GM08714 (cell line): ENCODE measurements around the gene CSRP3.
"Not testable (repeated sequence)": the region's sequence is repeated elsewhere in the genome, so short reads cannot be mapped to it uniquely, and the experiment has no call there.

Source experiments
- H3K4me3 ChIP-seq: fragments of 200-500 bp; sonication (Bioruptor generic); 2 replicates; pipeline ENCODE4 v1.5.1; 2014; ENCODE audit warnings: mild to moderate bottlenecking, low read length, inconsistent platforms
- ZNF274 ChIP-seq: IDR thresholded peaks from 2 replicates; pipeline ENCODE4 v1.6.1; 2012; ENCODE audit warnings: mild to moderate bottlenecking, low read depth, low read length

Gene CSRP3

GRCh38 chr11:19156892-19157291 is 44.9 kb downstream of the CSRP3 start:
- TF ChIP-seq ZNF274: no peak
- H3K4me3 ChIP-seq: no peak overlapping the region

DNA sequence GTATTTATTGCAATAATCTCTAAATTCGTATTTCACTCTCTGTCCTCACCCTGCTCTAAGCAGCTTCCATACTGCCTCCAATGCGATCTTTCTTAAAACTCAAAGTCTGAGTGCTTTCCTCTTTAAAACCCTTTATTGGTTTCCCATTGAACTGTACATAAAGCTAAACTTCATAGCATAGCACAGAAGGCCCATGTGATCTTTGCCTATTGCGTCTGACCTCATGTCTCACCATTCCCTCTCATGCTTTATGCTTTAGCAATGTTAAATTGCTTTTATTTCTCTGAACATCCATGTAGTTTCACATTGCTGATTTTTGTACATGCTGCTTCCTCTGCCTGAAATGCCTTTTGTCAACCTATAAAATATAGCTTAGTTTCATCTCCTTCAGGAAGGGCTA is 56.5 kb downstream of the CSRP3 start:
- H3K4me3 ChIP-seq: no peak overlapping the region
- no peak for TF ChIP-seq ZNF274

DNA sequence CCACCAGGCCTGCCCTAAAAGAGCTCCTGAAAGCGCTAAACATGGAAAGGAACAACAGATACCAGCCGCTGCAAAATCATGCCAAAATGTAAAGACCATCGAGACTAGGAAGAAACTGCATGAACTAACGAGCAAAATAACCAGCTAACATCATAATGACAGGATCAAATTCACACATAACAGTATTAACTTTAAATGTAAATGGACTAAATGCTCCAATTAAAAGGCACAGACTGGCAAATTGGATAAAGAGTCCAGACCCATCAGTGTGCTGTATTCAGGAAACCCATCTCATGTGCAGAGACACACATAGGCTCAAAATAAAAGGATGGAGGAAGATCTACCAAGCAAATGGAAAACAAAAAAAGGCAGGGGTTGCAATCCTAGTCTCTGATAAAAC is 64.9 kb downstream of the CSRP3 start:
- not testable (repeated sequence) for H3K4me3 ChIP-seq

DNA sequence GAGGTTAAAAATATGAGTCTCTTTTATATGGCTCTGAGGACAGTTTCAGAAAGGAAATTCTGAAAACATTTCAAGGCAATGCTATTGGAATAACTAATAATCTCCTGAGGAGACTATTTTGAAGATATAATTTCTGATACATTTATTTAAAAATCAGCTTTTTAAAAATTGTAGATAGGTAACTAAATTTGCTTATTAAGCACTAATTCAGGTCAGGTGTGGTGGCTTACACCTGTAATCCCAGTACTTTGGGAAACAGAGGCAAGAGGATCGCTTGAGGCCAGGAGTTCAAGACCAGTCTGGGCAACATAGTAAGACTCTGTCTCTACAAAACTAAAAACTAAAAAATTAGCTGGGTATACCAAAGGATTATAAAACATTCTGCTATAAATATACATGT is 67.8 kb downstream of the CSRP3 start:
- no peak for TF ChIP-seq ZNF274

More for the DNA sequence above, 67.8 kb downstream of the CSRP3 start:
- H3K4me3 ChIP-seq: no peak overlapping the region
